LNCaP clone FGC (cell line): ENCODE measurements around the gene FDXR.

Experiments
- DNase-seq: peaks from one replicate; pipeline ENCODE4 v3.0.0-alpha.2; 2011; ENCODE audit warnings: low read depth
- H3K4me3 ChIP-seq: 2 replicates; pipeline ENCODE4 v1.5.1; 2011; ENCODE audit warnings: mild to moderate bottlenecking, low read depth, low read length, control low read depth
- CTCF ChIP-seq: IDR thresholded peaks from 2 replicates; pipeline ENCODE4 v1.5.1; 2012; ENCODE audit warnings: mild to moderate bottlenecking; ENCODE audit not compliant: control insufficient read depth, insufficient read depth; ENCODE audit errors: extremely low read depth

FDXR gene

DNA sequence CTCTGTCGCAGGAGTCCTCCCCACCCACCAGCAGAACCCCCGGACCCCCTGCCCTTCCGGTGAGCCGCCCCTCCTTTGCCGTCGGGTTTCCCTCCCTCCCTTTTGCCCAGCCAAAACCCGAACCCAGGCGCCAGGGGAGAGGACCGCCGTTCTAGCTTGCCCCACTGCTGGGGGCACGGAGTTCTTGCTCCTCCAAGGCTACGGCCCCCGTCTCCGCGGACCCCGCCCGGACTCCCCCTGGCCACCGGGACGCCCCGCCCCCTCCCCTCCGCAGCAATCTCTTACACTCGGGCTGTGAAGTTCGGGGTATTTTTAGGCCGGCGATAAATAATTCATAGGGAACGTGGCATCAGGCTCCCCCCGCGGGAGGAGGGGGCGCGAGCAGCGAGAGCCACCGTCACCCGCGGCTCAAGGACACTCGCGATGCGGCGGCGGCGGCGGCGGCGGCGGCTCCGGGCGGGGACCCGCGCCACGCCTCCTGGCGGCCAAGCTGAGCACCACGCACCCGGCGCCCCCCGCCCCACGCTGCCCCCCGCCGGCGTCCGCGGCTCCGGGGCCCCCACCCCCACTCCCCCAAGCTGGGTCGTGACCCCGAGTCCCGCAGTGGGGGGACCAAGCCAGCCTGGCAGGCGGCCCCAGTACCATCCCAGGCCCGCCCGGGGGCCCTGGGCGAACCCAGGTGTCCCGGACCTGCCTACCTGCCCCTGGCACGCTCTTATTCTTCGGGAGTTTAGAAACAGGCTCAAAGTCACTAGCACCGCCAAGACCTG, 13.2 kb downstream of the FDXR start, which contains the start of gene GRIN2C:
TSS of gene GRIN2C (minus strand) at position 427 of the 770 bp plus-strand sequence. CDS start 4,793 bp downstream, outside the sequence.
- no peak within 1 kb of the TSS for H3K4me3 ChIP-seq
- DNase-seq = no peak
- TF ChIP-seq CTCF = peak; percentile 61

DNA sequence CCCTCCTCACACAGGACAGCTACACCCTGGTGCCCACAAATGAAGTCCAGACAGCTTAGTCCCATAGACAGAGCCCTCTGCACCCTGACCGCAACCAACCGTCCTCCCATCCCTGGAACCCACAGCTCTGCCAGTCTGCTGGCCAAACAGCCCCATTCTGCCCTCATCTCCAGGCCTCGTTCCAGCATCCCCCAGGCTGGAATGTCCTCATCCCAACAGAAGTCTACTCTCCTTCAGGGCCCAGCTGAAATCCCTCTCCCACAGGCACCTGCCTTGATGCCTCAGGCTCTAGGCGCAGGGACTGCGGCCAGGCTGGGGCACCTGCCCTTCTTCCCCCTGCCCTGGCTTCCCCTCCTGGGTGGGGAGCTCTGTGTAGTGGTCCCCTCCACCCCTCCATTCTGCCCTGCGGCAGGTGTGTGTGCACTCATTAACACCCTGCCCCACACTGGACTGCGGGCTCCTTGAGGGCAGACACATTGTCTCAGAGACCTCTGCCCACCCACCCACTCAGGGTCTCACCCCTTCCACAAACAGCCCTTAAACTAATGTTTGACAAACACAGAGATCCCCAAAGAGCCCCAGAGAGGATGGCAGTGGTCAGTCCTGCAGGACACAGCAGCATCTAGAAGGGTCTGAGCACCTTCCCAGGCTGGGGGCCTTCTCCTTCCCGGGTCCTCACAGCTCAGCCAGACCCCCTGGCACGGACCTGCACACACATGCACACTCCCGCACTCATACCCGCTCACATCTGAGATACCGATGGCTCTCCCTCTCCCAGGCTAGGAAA, 13.9 kb downstream of the FDXR start:
- no peak for DNase-seq
- no peak for TF ChIP-seq CTCF
- H3K4me3 ChIP-seq = no peak overlapping the region

DNA sequence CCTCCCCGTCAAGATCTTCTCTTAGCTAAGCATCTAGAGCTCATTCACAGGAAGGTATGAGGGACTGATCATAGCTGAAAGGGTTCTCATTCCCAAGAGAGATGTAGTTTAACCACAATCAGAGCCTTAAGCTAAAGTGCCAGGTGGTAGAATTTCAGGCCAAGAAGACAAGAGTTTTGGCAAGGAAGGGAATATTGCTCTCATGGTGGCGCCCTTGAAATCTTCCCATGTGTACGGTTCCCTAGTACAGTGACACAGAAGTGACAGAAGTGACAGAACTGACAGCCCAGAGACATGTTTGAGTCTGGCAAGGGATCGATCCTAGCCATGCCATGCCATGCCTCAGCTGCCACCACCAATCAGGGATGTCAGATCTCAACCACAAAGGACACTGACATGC, 15.6 kb downstream of the FDXR start:
- DNase-seq = no peak
- no peak overlapping the region for H3K4me3 ChIP-seq
- no peak for TF ChIP-seq CTCF

- no peak overlapping the region for H3K4me3 ChIP-seq
- DNase-seq = no peak
- TF ChIP-seq CTCF = no peak
Observed at GRCh38 chr17:74856112-74856511, 16.7 kb downstream of the FDXR start.

DNA sequence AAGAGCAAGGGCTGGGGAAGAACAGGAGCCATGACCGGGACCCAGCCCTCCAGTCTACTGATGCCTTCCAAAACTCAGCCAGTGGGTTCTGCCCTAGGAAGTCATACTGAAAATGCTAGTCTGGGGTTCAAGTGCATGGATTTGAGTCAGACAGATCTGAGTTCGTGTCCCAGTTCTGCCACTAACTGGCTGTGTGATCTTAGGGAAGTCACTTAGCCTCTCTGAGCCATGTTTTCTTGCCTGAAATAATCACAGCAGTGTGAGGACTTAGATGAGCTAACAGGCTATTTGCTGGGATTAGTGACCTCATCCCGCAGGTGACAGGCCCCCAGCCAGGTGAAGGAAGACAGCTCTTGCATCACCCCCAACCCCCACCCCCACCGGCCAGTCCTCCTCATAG, 17.5 kb downstream of the FDXR start:
- no peak overlapping the region for H3K4me3 ChIP-seq
- no peak for DNase-seq
- TF ChIP-seq CTCF = no peak

- no peak for TF ChIP-seq CTCF
- DNase-seq = no peak
- H3K4me3 ChIP-seq = no peak overlapping the region
Observed at GRCh38 chr17:74854792-74855191, 18.0 kb downstream of the FDXR start.
